ENCODE data around the gene RYR2. TPM values are rescaled to one million over a fixed set of nuclear protein-coding genes. Genes with fewer than 3 reads are reported as not detected.

Gene RYR2
- total RNA-seq, 6 experiments from 2014 or later = 0.05 to 0.17 TPM; not detected in 4

DNA sequence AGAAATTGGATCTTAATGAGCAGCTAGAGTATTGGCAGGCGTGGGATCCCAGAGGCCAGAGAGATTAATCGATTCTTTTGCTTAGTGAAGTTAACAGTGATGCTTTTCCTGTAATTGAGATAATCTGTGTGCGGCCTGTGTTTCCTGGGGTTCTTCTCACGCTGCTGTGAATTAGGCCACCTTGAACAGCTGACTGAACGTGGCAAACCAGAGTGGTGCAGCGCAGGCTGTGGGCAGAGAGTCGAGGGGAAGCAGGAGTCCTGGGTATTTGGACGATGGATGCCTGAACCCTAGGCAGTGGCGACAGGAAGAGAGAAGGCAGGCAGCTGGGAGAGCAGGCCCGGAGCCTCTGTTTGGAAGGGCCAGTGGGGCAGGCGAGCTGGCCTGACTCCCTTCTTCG, 51.7 kb downstream of the RYR2 start:
- Mint-ChIP-seq H3K4me1 (ENCODE audit: low read depth) (no peaks in the 10 kb centered on the region), H3K27ac (no peak overlapping the region), H3K27me3 (ENCODE audit: insufficient read depth) (no peaks in the 10 kb centered on the region; the same call in 1 of the 2 replicates), H3K9me3 (peaks cover 50% of the 10 kb centered on the region), H3K4me3 (no peak overlapping the region), H3K36me3 (ENCODE audit: low read depth) (peaks cover under 1% of the 10 kb centered on the region; the same call in 1 of the 2 replicates)
- TF ChIP-seq, protein P1, sequence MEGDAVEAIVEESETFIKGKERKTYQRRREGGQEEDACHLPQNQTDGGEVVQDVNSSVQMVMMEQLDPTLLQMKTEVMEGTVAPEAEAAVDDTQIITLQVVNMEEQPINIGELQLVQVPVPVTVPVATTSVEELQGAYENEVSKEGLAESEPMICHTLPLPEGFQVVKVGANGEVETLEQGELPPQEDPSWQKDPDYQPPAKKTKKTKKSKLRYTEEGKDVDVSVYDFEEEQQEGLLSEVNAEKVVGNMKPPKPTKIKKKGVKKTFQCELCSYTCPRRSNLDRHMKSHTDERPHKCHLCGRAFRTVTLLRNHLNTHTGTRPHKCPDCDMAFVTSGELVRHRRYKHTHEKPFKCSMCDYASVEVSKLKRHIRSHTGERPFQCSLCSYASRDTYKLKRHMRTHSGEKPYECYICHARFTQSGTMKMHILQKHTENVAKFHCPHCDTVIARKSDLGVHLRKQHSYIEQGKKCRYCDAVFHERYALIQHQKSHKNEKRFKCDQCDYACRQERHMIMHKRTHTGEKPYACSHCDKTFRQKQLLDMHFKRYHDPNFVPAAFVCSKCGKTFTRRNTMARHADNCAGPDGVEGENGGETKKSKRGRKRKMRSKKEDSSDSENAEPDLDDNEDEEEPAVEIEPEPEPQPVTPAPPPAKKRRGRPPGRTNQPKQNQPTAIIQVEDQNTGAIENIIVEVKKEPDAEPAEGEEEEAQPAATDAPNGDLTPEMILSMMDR (IDR thresholded peaks at IDR 0.05) = no peak
- DNase-seq = no peak

DNA sequence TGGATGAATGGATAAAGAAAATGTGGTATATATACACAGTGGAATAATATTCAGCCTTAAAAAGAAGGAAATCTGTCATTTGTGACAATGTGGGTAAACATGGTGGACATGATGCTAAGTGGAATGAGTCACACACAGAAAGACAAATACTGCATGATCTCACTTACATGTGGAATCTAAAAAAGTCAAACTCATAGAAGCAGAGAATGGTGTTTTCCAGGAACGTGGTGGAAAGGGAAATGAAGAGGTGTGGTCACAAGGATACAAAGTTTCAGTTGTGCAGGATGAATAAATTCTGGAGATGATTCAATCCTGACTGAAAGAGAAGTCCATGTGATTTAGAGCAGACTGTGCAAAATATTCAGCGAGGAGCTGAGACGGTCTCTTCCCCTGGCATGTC, 56.6 kb downstream of the RYR2 start:
- H3K27ac Mint-ChIP-seq = no peak overlapping the region
- DNase-seq = no peak
- H3K27me3 Mint-ChIP-seq (ENCODE audit: insufficient read depth) = no peaks in the 10 kb centered on the region; the same call in 1 of the 2 replicates
- H3K4me1 Mint-ChIP-seq (ENCODE audit: low read depth) = no peaks in the 10 kb centered on the region
- peaks cover 61% of the 10 kb centered on the region for H3K9me3 Mint-ChIP-seq
- H3K4me3 Mint-ChIP-seq = no peak overlapping the region
- TF ChIP-seq, protein P1 (IDR thresholded peaks at IDR 0.05) = no peak
- H3K36me3 Mint-ChIP-seq (ENCODE audit: low read depth) = no peaks in the 10 kb centered on the region

DNA sequence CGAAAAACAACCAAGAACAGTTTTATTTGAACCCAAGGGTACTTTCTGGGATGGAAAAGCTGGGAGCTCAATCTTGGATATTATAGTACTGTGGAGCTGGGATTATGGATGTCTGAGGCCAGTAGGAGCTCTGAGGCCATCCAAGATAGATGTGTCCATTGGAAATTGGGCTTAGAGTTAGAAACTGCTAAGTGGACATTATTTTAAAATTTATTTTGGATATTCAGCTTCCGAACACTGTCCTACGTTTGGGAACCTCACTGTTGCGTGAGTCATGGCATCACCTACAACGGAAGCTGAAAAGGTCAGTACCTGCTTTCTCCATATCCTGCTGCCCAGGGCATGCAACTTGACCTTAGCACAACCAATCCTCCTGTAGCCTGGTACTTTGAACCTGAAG, 61.0 kb downstream of the RYR2 start:
- Mint-ChIP-seq H3K9me3 (peaks cover 65% of the 10 kb centered on the region), H3K27me3 (ENCODE audit: insufficient read depth) (peaks cover 3% of the 10 kb centered on the region), H3K27ac (no peak overlapping the region), H3K4me3 (no peak overlapping the region), H3K4me1 (ENCODE audit: low read depth) (no peaks in the 10 kb centered on the region), H3K36me3 (ENCODE audit: low read depth) (peaks cover 5% of the 10 kb centered on the region; the same call in 1 of the 2 replicates)
- DNase-seq = no peak
- TF ChIP-seq, protein P1 (IDR thresholded peaks at IDR 0.05) = no peak

DNA sequence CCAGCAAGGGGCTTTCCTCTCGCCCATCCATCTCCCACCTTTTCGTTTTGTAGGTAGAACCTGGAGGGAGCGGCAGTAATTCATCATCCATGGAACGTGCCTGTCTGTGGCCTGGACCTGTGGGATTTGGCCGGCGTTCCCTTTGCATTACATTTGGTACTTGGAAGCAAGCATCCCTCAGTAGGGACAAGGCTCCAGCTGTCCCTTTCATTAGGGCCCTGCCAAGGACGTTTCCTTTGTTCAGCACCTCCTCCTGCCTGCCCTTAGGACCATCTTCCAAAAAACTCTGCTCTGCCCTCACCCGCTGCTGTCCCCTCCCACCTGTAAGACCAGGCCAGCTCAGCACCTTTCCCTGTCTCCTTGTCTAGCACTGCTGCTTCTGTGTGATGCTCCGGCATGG, 62.1 kb downstream of the RYR2 start:
- H3K27ac Mint-ChIP-seq = no peak overlapping the region
- H3K36me3 Mint-ChIP-seq (ENCODE audit: low read depth) = peaks cover 5% of the 10 kb centered on the region; the same call in 1 of the 2 replicates
- peaks cover 62% of the 10 kb centered on the region for H3K9me3 Mint-ChIP-seq
- TF ChIP-seq, protein P1 (IDR thresholded peaks at IDR 0.05) = no peak
- H3K4me1 Mint-ChIP-seq (ENCODE audit: low read depth) = no peaks in the 10 kb centered on the region
- no peak overlapping the region for H3K4me3 Mint-ChIP-seq
- no peak for DNase-seq
- H3K27me3 Mint-ChIP-seq (ENCODE audit: insufficient read depth) = peaks cover 3% of the 10 kb centered on the region

DNA sequence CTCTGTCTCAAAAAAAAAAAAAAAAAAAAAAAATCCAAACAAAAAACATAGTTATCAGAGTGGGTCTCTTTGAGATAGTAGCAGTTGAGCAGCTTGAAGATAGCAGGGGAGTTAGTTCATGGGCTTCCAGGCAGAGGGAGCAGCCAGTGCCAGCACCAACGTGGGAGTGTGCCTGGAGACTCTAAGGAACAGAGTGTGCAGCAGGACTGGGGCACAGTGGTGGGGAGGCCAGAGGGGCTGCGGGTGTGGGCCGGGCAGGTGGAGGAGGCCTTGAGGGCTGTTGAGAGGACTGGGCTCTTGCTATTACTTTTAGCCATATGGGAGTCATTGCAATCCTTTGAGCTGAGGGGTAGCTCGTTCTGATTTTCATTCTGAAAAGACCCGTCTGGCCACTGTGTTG, 63.8 kb downstream of the RYR2 start:
- TF ChIP-seq, protein P1 (IDR thresholded peaks at IDR 0.05) = no peak
- H3K9me3 Mint-ChIP-seq = peaks cover 50% of the 10 kb centered on the region
- H3K4me3 Mint-ChIP-seq = no peak overlapping the region
- no peak for DNase-seq
- H3K27ac Mint-ChIP-seq = no peak overlapping the region
- H3K27me3 Mint-ChIP-seq (ENCODE audit: insufficient read depth) = peaks cover 3% of the 10 kb centered on the region
- peaks cover 5% of the 10 kb centered on the region; the same call in 1 of the 2 replicates for H3K36me3 Mint-ChIP-seq (ENCODE audit: low read depth)
- H3K4me1 Mint-ChIP-seq (ENCODE audit: low read depth) = no peaks in the 10 kb centered on the region
